ENCODE data around the gene PARD3.

Gene PARD3

GRCh38 chr10:34370126-34370525, 445.0 kb downstream of the PARD3 start:
- TF ChIP-seq, protein P1, sequence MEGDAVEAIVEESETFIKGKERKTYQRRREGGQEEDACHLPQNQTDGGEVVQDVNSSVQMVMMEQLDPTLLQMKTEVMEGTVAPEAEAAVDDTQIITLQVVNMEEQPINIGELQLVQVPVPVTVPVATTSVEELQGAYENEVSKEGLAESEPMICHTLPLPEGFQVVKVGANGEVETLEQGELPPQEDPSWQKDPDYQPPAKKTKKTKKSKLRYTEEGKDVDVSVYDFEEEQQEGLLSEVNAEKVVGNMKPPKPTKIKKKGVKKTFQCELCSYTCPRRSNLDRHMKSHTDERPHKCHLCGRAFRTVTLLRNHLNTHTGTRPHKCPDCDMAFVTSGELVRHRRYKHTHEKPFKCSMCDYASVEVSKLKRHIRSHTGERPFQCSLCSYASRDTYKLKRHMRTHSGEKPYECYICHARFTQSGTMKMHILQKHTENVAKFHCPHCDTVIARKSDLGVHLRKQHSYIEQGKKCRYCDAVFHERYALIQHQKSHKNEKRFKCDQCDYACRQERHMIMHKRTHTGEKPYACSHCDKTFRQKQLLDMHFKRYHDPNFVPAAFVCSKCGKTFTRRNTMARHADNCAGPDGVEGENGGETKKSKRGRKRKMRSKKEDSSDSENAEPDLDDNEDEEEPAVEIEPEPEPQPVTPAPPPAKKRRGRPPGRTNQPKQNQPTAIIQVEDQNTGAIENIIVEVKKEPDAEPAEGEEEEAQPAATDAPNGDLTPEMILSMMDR (IDR thresholded peaks at IDR 0.05; ENCODE audit: insufficient read depth, low read depth, low read length, missing control alignments): no peak

GRCh38 chr10:34369120-34369519, 446.0 kb downstream of the PARD3 start:
- no peak for DNase-seq (ENCODE audit: low read depth)
- TF ChIP-seq, protein P1 (IDR thresholded peaks at IDR 0.05; ENCODE audit: insufficient read depth, low read depth, low read length, missing control alignments): no peak
- no peak overlapping the region for H3K4me3 ChIP-seq (ENCODE audit: low read depth, low read length)

More at GRCh38 chr10:34370126-34370525, 445.0 kb downstream of the PARD3 start:
- DNase-seq (ENCODE audit: low read depth): no peak
- H3K4me3 ChIP-seq (ENCODE audit: low read depth, low read length): no peak overlapping the region

GRCh38 chr10:34364253-34365037, 450.7 kb downstream of the PARD3 start:
- TF ChIP-seq, protein P1 (IDR thresholded peaks at IDR 0.05; ENCODE audit: insufficient read depth, low read depth, low read length, missing control alignments): no peak
- DNase-seq (ENCODE audit: low read depth): no peak
- no peak overlapping the region for H3K4me3 ChIP-seq (ENCODE audit: low read depth, low read length)

GRCh38 chr10:34360984-34361383, 454.1 kb downstream of the PARD3 start:
- no peak for DNase-seq (ENCODE audit: low read depth)
- TF ChIP-seq, protein P1 (IDR thresholded peaks at IDR 0.05; ENCODE audit: insufficient read depth, low read depth, low read length, missing control alignments): no peak
- H3K4me3 ChIP-seq (ENCODE audit: low read depth, low read length): no peak overlapping the region

DNA sequence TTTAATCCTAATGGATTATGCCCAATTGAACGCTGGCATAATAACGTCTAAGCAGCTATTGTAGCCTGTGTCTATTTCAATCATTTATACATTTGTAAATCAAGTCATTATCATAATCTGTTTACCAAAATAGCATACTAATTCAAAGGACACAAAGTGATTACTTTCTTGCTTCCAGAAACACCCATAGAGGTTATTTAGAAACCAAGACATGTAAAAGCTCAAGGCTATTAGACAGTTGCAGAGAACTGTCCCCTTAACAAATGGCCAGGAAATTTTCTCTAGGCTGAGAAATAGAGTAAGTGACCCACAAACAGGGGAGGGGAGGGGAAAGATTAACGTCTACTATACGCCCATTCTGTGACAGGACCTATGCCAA, 455.7 kb downstream of the PARD3 start:
- no peak overlapping the region for H3K4me3 ChIP-seq (ENCODE audit: low read depth, low read length)
- TF ChIP-seq, protein P1 (IDR thresholded peaks at IDR 0.05; ENCODE audit: insufficient read depth, low read depth, low read length, missing control alignments): no peak
- DNase-seq (ENCODE audit: low read depth): no peak

DNA sequence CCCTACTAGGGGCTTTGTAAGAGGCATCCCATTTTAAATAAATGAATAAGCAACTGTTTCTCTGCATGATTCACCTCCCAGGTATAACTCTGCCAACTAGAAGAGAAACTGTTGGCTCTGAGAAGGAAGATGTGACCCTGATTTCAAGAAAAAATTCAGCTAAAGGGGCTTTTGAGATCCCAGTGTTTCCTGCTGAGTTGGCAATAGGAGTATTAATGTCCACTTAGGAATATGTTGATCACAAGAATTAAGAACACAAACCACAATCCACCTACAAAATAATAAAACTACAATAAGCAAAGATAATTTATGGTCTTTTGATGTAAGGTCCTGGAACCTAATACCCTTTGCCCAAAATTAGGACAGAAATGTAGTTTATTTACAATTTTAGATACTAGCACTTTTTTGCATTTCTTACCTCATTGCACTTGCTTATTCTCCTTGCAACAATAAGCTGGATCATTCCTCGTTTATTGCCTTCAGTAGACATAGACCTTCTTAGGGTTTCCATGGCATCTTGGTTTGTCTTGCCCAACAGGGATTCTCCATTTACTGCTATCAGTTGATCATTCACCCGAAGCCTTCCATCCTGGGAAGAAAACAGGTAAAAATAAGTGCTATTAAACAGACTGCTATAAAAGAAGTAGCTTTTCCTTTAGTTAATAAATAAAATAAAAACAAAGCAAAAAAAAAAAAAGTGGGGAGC, 456.2 kb downstream of the PARD3 start:
- DNase-seq (ENCODE audit: low read depth): no peak
- no peak overlapping the region for H3K4me3 ChIP-seq (ENCODE audit: low read depth, low read length)

More for the DNA sequence above, 456.2 kb downstream of the PARD3 start:
- TF ChIP-seq, protein P1 (IDR thresholded peaks at IDR 0.05; ENCODE audit: insufficient read depth, low read depth, low read length, missing control alignments): no peak
